ENCODE data around the gene CPB1. TPM values are rescaled to one million over a fixed set of nuclear protein-coding genes. Genes with fewer than 3 reads are reported as not detected.

Gene CPB1
- not detected in 2 replicates for total RNA-seq

DNA sequence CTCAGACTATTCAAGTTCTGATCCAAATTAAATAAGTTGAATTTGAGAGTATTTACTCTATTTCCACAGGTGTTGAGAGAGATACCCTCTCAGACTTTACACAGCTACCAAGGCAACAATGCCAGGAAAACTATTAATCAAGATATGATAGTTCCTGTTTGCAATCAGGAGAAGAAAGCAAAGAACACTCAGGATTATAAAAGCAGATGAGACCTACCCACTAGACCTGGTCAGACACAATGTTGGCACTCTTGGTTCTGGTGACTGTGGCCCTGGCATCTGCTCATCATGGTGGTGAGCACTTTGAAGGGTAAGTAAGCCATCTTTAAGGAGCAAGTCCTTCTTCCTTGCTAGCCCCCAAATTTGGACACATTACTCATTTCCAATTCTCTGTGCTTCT, at the start of gene CPB1:
CPB1 (plus strand) TSS at position 227 of the 400 bp plus-strand sequence; CDS start at position 240, 13 bp downstream.

GRCh38 chr3:148865049-148865448, 37.4 kb downstream of the CPB1 start, which contains the start of gene CPA3:
TSS of gene CPA3 (plus strand) at chr3:148865296. CDS start at chr3:148865308, 12 bp downstream.

Other genes with a start within 250 kb of the CPB1 start
- 2.9 and 3.1 TPM in 2 replicates for gene AGTR1, start 129.9 kb upstream of the CPB1 start, total RNA-seq
- gene CPA3, start 37.5 kb downstream of the CPB1 start, total RNA-seq: not detected in 2 replicates
- 25.8 and 41.9 TPM in 2 replicates for gene GYG1, start 163.7 kb downstream of the CPB1 start, total RNA-seq